HPDE6-E6E7 (cell line): ENCODE data around the gene IGSF8.

ENCODE experiments used
- DNase-seq: peaks from one replicate; pipeline ENCODE4 v3.0.0; 2011; ENCODE audit warnings: missing footprints; ENCODE audit errors: extremely low spot score

Gene IGSF8

GRCh38 chr1:160086456-160086892, 11.9 kb downstream of the IGSF8 start:
- DNase-seq: no peak

- DNase-seq: peak; percentile 84
Measured at GRCh38 chr1:160085686-160086455, 12.5 kb downstream of the IGSF8 start.

- no peak for DNase-seq
Measured at GRCh38 chr1:160084771-160085321, 13.6 kb downstream of the IGSF8 start.

DNA sequence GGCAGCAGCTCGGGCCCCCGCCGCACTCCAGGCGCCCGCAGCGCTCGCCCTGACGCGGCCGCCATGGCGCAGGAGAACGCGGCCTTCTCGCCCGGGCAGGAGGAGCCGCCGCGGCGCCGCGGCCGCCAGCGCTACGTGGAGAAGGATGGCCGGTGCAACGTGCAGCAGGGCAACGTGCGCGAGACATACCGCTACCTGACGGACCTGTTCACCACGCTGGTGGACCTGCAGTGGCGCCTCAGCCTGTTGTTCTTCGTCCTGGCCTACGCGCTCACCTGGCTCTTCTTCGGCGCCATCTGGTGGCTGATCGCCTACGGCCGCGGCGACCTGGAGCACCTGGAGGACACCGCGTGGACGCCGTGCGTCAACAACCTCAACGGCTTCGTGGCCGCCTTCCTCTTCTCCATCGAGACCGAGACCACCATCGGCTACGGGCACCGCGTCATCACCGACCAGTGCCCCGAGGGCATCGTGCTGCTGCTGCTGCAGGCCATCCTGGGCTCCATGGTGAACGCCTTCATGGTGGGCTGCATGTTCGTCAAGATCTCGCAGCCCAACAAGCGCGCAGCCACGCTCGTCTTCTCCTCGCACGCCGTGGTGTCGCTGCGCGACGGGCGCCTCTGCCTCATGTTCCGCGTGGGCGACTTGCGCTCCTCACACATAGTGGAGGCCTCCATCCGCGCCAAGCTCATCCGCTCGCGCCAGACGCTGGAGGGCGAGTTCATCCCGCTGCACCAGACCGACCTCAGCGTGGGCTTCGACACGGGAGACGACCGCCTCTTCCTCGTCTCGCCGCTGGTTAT, 14.2 kb downstream of the IGSF8 start:
- peak; percentile 83 for DNase-seq

DNA sequence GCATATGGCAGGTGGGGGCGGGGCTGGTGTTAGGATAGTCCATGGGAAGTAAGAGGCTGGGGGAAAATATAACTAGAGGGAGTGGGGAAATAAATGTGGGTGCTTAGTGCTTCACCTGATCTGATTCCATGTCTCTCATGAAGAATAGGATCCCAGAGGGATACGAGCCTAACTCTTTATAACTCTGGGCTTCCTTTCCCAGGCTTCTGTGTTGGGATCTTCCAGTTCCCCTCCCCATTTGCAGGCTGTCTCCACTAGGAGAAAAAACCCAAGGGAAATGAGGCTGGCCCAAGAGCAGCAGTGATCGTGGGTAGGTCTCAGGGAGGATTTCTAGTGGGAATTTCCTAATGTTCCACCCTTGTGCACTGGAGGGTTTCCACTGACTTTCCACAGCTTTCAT, 15.5 kb downstream of the IGSF8 start:
- DNase-seq: no peak

DNA sequence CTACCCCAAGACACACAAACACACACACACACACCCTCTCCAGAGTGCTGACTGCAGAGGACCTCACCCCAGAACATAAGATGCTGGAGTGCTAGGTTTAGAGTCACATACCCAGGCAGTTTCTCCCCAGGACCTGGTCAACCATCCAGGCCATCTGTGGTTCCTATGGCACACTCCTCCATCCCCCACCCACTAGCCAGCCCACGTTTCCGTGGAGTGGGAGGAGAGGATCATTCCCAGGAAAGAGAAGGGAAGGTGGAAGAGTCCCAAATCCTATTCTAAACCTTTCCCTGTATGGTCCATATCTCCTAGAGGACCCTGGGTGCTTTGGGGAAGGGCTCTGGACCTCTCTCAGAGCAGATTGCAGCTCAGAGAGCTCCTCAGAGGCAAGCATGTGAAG, 15.9 kb downstream of the IGSF8 start:
- no peak for DNase-seq

DNA sequence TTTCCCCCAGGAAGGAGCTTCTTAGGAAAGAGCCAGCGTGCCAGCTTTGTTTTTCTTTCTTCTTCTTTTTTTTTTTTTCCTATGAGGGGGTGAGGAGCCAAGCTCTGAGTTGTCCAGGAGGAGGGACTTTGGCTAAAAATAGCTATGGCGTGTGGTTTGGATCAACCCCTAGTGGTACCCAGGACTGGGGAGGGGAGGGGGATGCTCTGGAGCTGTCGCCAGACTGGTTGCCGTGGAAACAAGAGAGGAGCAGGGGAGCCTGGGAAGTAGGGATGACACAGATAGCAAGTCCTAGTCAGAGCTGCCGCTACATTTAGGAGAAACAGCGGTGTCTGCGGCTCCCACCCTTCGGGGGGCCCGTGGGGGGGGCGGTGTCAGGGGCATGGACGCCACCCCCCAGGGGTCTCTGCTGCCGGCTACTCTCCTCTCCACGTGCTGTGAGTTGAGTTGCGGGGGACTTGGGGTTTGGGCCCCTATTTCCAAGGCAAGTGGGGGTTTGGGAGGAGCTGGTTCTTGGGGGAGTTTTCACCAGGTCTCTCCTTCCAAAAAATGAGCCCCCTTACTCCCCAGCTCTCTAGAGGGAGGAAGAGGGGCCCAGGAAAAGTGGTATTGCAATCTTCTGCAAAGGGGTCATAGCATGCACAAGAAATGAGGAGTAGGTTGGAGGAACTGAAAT, 17.0 kb downstream of the IGSF8 start, which contains the start of gene KCNJ9:
Gene KCNJ9, plus strand, starts transcription at position 278 of the 676 bp plus-strand sequence. CDS start 2,493 bp downstream, outside the sequence.
- no peak for DNase-seq

DNA sequence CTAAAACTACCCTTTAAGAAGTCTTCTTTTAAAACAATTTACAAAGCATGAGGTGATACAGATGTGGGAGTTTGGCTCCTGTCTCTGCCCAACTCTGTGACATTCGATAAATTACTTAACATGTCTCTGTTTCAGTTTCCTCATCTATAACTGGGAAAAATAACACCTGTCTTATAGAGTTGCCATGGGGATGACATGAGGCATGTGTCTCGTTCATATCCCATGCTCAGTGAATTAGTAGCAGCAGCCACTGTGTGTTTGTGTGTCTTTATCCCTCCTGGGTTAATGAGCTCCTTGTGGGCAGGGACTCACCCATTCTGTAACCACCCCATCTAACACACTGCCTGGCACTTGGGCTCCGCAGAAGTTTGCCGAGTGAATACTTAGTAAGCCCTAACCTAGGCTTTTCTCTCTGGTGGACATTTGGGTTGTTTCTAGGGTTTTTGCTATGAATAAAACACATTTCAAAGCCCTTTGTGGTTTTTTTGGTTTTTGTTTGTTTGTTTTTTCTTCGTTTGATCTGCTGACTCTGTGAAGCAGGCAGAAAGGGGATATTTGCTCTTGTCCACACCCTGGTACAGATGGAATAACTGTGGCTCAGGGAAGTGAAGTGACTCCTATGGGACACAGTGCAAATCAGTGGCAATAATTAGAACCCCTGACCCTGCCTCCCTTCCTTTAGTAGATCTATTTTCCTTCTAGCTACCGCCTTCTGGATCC, 17.9 kb downstream of the IGSF8 start:
- no peak for DNase-seq

DNA sequence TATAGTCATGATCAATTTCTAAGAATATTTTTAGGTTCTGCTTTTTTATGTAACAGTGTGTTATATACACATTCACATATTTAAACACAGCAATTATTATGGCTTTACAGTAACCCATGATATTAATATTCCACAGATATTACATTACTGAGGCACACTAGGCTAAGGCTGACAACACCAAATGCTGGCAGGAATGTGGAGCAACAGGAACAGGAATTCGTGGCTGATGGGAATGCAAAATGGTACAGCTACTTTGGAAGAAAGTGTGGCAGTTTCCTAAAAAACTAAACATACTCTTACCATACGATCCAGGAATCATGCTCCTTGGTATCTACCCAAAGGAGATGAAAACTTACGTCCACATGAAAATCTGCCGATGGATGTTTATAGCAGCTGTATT, 19.0 kb downstream of the IGSF8 start:
- DNase-seq: no peak

GRCh38 chr1:160078512-160079195, 19.8 kb downstream of the IGSF8 start:
- DNase-seq: no peak

GRCh38 chr1:160077486-160077885, 20.9 kb downstream of the IGSF8 start:
- DNase-seq: no peak

GRCh38 chr1:160076295-160076694, 22.1 kb downstream of the IGSF8 start:
- no peak for DNase-seq

GRCh38 chr1:160075836-160076235, 22.6 kb downstream of the IGSF8 start:
- no peak for DNase-seq

DNA sequence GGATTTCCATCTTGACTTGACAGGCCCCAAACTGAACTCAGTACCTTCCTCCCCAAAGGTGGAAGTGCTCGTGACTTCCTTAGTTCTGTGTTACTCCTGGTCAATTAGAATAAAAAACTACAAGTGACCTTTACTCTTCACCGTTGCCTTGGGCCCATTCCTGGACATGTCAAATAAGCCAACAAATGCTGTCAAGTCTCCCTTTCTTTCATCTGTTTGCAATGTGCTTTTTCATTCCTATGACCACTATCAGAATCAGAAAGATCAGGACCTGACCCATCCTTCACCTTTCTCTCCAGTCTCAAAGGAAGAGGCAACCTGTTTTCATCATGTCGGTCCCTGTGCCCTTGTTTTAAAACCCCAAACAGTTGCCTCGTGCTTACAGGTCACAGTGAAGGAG, 23.6 kb downstream of the IGSF8 start:
- no peak for DNase-seq

DNA sequence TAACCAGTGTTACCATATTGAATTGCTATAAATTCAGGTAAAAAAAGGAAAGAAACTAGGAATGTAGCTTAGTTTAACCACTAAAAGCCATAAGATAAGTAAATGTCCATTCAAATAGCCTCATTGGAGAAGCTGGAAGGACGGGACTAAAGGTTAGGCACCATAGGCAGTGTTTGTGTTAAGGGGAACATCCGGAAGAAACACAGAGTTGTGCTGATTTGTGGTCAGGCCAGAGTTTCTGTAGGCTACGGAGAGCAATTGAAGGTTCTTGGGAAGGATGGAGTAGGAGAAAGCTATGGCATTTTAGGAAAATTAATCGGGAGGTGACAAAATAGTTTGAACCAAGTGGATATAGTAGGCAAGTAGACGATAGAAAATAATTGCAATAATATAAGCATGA, 27.1 kb downstream of the IGSF8 start:
- no peak for DNase-seq

- no peak for DNase-seq
Measured at GRCh38 chr1:160070243-160071163, 27.9 kb downstream of the IGSF8 start.

- no peak for DNase-seq
Measured at GRCh38 chr1:160069460-160070231, 28.8 kb downstream of the IGSF8 start, which contains the start of gene KCNJ10. KCNJ10 (minus strand) TSS chr1:160070160; CDS start chr1:160042532, 27,628 bp downstream.

DNA sequence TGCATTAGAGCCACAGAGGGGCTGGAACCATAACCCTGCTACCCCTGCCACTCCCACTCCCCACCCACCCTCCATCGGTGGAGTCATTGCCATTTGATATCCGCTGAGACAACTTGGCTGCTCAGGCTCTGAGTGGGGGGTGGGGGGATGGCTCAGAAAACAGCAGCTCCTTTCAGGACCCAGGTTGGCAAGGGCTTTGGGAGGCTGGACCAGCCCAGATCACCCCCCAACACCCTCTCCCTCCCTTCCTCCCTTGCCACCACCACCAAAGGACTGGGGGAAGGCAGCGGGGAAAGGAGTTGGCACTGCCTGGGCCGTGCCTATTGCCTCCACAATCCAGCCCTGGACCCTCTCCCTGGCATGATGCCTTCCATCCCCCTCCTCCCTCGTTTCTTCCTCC, 30.2 kb downstream of the IGSF8 start:
- DNase-seq: no peak
